Mammary epithelial cell (primary cell): ENCODE results near the gene SLC35B4.

ENCODE experiments used
- EZH2 ChIP-seq: IDR thresholded peaks from 2 replicates; pipeline ENCODE4 v1.6.1; 2012; ENCODE audit warnings: low read length, inconsistent platforms, borderline replicate concordance
- TF ChIP-seq, protein P1 (sequence below), 2 donors: IDR thresholded peaks in 1 of 2; conservative IDR thresholded peaks in 1 of 2; 2 replicates each; pipeline ENCODE4 v1.5.1; 2011 to 2012; ENCODE audit warnings: inconsistent platforms in 2 of 2, low read length in 2 of 2, mild to moderate bottlenecking in 2 of 2, control low read depth in 1 of 2, low read depth in 1 of 2; ENCODE audit not compliant: insufficient read depth in 1 of 2; ENCODE audit errors: extremely low read depth in 1 of 2

- TF ChIP-seq, protein P1, sequence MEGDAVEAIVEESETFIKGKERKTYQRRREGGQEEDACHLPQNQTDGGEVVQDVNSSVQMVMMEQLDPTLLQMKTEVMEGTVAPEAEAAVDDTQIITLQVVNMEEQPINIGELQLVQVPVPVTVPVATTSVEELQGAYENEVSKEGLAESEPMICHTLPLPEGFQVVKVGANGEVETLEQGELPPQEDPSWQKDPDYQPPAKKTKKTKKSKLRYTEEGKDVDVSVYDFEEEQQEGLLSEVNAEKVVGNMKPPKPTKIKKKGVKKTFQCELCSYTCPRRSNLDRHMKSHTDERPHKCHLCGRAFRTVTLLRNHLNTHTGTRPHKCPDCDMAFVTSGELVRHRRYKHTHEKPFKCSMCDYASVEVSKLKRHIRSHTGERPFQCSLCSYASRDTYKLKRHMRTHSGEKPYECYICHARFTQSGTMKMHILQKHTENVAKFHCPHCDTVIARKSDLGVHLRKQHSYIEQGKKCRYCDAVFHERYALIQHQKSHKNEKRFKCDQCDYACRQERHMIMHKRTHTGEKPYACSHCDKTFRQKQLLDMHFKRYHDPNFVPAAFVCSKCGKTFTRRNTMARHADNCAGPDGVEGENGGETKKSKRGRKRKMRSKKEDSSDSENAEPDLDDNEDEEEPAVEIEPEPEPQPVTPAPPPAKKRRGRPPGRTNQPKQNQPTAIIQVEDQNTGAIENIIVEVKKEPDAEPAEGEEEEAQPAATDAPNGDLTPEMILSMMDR (conservative IDR thresholded peaks at IDR 0.05 in 1 of 2, IDR thresholded peaks at IDR 0.05 in 1 of 2; ENCODE audit: extremely low read depth in 1 of 2, insufficient read depth in 1 of 2, low read depth in 1 of 2, low read length in 2 of 2) = no peak
- no peak for TF ChIP-seq EZH2
Measured at GRCh38 chr7:134289841-134290240, 26.9 kb downstream of the SLC35B4 start.
